Measurements from ENCODE around the gene MAPK9.

Gene MAPK9

DNA sequence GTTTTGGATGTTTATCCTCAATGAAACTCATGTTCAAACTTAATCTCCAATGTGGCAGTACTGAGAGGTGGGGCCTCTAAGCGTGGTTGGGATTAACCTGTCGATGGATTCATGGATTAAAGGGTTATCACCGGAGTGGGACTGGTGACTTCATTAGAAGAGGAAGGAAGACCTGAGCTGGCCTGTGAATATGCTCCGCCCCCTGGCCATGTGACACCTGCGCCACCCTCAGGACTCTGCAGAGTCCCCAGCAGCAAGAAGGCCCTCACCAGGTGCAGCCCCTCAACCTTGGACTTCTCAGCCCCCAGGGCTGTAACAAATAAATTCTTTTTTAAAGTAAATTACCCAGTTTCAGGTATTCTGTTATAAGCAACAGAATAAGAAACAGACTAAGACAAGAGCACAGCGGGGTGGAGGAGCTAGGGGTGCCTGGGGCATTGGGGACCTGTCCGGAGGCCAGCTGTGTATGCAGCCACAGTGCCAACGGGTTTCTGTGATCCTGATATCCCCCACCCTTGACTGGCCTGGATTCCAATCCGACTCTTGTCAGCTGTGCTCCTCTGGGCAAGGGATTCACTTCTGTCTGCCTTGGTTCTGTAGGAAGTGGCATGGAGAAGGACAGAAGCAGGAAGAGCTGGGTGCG, 3.2 kb upstream of the MAPK9 start:
- no peak for DNase-seq (ENCODE audit: low read depth)

DNA sequence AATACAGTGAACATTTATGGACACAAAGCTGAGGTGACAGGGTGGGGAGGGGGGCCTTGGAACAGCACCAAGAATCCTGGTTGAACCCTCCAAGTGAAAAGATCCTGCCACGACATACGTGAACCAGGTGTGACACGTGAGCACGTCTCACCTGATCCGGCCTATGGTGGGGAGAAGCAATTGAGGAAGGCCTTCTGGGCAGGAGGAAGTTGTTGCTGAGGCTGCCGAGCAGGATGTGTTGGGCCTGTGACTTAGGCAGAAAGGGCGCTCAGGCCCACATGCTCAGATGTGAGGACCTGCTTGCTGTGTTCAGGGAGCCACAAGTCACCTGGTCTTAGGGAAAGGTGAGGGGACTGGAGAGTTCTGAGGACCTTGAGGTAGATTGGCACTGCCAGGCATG, 2.5 kb upstream of the MAPK9 start:
- no peak for DNase-seq (ENCODE audit: low read depth)

DNA sequence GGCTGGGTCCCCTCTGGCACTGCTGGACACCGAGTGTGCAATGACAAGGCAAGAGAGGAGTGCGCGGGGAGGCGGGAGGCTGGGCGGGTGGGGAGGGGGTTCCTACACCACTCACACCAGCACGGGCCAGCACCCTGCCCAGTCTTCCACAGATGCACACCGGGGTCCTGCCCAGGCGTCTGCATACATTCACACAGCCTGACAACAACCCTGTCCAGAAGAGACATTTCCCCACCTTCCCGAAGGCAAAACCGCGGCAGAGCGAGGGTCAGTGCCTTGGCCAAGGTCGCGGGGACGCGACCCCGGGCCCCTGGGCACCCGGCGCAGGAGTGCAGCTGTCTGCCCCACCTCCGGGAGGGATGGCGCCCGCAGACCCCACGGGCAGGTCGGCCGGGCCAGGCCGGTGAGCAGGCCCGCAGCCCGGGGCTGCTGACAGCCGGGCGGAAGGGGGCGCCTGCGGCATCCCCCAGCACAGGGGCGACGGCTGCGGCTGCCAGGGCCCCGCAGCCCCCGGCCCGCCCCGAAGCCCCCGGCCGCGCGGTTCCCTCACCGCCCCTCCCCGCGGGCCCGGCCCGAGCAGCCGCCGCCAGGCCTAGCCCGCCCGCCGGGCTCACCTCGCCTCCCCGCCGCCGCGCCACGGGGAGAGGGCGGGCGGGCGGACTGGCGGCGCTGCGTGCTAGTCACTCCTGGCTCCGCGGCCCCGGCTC, 496 bp downstream of the MAPK9 start:
- no peak for DNase-seq (ENCODE audit: low read depth)

DNA sequence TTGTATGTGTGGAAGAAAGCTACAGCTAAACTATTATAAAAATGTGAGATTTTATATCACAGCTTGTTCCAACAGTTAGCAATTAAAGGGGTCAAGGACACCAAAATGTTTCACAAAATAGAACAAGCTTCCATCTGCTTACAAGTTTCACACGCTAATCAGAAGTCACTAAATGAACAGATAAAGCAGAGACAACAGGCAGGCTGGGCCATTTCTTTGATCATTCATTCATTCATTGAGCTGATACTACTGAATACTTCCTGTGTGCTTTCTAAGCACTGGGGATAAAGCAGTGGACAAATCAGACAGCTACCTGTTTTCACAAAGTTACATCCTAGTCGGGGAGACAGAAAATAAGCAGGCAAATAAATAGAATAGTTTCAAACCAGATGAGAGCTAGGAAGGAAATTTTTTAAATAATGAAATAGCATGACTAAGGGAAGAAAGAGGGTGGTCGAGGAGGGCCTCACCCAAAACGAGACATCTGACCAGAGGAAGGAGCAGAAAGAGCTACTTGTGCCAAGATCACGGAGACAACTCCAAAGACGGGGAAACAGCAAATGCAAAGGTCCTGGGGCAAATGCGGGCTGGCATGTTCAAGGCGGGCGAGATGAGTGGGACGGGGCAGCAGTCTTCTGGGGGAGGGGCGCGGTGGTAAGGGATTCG, 1.2 kb downstream of the MAPK9 start:
- DNase-seq (ENCODE audit: low read depth) = no peak

DNA sequence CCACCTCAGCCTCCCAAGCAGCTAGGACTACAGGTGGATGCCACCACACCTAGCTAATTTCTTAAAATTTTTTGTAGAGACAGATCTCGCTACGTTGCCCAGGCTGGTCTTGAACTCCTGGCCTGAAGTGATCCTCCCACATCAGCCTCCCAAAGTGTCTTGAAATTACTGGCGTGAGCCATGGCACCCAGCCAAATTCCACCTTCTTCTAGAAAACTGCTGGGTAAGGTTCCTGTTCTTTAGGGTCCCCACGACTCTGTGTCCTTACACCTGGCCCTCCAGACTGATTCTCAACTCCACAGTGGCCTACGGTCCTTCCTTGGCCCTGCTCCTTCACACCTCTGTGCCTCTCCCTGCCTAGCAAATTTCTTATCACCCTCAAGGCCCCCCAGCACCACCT, 1.9 kb downstream of the MAPK9 start:
- DNase-seq (ENCODE audit: low read depth) = no peak

DNA sequence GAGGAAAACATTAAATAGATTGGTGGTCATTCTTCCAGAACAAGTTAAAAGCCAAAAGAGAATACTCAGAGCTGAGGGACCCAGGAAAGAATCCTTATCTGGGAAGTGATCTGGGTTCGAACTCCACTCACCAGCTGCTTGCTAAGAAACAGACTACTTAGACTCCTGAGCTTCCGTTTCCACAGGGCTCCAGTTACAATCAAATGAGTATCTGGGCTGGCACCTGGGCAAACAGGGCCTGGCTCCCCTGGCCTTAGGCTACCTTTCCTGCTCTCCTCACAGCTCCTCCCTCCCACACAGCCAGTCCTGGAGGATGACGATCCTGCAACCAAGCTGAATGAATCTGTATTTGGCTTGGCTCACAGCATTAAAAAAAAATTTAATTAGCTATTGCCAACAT, 2.5 kb downstream of the MAPK9 start:
- no peak for DNase-seq (ENCODE audit: low read depth)

DNA sequence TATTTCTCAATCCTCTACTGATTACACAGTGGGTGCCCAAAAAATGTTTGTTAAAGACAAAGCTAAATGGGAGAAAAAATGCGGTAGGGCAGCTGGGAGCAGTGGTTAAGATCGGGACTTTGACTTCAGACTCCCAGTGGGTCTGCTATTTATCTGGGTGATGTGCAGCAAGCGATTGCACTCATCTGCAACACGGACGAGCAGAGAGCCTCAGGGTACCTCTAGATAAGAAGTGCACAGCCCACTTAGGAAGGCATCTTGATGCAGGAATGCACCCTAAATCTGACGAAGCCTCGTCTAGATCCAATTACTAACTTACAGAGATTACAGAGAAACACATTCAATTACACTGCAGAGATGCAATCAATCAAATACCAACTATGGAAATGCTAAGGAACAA, 4.0 kb downstream of the MAPK9 start:
- DNase-seq (ENCODE audit: low read depth) = no peak

DNA sequence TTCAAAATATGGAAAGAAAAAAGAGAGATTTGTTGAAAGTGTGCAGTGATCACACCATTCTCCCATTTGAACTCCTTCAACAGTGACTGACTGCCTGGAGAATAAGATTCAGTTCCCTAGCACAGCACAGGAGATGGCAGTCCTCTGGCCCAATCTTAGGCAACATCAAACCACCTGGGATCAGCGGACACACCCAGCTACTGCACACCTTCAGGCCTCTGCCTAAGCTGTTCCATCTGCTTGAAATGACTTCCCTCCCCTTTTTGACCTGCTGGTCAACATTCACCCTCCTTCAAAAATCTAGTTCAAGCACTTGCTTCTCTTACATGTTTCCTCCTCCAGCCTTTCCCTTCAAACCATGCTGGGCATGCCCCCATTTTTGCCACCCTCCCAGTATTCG, 4.5 kb downstream of the MAPK9 start:
- no peak for DNase-seq (ENCODE audit: low read depth)

DNA sequence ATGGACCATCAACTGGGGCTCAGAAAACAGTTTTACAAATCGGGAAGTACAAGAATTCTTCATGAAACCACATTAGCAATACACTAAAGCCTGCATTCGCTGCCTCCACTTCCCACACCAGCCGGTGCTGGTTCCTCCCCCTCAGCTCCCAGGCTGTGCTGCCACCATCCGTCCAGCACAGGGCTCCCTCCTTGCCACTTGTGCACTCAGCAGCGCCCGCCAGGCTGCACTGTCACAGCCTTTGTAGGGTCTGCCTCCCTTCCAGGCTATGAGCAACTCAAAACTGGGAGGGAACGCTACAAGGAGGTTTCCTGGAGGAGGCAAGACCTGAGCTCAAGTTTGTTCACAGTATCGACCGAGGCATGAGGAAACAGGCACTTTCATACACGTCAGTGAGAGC, 7.7 kb downstream of the MAPK9 start:
- DNase-seq (ENCODE audit: low read depth) = no peak

DNA sequence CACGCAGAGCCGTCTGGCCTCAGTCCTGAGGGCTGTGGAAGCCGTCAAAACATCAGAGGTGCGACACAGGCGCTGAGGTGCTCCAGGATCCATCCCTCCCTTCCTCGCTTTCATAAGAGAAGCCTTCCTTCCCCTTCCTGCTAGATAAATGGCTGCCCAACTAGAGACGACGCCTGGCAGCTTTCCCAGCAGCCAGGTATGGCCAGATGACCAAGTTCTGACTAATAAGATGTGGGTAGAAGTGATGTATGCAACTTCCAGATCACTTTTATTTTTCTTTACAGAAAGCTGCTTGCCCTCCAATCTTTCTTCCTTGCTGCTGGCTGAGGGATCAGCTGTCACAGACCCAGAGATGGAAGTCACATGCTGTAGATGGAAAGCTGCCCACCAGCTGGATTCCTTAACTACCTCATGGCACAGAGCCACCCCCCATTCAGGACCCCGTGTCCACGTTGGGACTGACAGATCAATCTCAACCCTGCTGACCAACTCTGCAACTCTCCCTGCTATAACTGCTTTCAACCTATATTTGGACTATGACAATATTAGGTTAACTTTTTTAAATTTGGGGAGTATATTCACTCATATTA, 8.8 kb downstream of the MAPK9 start:
- DNase-seq (ENCODE audit: low read depth) = no peak

DNA sequence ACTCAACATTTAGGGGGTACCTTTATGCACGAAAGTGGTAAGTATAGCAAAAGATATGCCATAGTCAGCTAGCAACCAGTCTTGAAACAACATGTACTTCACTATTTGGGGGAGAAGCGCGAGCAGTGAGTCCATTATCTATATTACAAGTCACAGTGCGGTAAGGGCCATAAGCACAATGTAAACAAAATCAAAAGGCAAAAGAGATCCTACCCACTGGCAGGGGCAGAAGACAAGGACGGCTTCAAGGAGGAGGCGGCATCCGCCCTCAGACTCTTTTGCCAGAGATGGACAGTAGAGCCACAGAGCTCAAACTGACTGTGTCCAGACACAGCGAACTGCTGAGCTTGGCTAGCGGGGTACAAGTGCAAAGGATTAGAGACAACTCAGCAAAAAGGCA, 9.6 kb downstream of the MAPK9 start:
- DNase-seq (ENCODE audit: low read depth) = no peak

DNA sequence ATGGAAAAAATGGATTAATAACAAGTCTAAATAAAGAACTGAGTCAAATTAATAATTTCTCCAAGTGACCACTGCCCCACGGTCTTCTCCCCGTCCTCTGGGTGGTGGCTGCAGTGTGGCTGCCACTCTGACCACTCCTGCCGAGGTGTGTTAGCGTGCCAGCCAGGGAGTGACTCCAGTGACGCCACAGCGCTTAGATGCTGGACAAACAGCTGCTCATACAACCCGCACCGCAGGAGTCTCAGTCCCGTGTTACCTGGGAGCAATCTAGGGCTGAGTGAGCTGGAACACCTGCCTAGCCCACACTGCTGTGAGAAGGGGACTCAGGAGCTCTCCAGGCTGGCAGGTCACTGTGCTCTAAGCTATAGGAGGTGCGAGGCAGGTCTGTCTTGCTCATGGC, 10.2 kb downstream of the MAPK9 start:
- no peak for DNase-seq (ENCODE audit: low read depth)

DNA sequence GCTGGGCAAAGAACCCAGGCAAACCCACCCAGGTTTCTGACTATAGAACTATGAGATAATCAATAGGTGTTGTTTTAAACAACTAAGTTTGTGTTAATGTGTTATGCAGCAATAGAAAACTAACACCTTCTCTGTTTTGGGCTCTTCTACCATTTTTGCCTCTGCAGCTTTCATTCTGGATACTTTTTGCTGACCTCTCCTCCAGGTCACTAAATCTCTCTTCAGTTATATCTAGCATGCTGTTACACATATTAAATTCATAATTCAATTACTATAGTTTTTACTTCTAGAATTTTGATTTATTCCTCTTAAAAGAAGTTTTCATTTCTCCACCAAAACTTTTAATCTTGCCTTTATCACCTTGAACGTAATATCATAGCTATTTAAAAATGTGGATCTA, 17.2 kb downstream of the MAPK9 start:
- no peak for DNase-seq (ENCODE audit: low read depth)

DNA sequence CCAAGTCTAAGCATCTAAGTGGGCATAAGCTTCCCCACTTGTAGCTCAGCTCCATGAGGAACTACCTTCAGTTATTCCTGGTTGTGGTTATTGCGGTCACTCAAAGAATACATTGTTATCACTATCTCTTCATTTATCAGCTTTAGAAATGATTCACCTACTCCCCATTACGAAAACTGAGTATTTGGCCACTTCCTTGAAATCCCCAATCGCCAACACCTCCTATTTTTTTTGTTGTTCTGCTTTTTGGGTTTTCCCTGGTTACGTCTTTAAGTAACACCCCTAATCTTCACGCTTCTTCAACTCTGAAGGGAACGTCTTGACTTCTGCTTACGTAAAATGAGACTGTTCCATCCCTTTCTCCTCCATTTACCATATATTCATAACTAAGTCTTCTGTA, 20.7 kb downstream of the MAPK9 start:
- no peak for DNase-seq (ENCODE audit: low read depth)

DNA sequence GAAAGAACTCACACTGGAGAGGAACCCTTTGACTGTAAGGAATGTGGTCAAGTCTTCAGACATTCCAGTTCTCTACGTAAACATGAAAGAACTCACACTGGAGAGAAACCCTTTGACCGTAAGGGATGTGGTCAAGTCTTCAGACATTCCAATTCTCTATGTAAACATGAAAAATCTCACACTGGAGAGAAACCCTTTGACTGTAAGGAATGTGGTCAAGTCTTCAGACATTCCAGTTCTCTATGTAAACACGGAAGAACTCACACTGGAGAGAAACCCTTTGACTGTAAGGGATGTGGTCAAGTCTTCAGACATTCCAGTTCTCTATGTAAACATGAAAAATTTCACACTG, 32.6 kb downstream of the MAPK9 start:
- DNase-seq (ENCODE audit: low read depth) = no peak

DNA sequence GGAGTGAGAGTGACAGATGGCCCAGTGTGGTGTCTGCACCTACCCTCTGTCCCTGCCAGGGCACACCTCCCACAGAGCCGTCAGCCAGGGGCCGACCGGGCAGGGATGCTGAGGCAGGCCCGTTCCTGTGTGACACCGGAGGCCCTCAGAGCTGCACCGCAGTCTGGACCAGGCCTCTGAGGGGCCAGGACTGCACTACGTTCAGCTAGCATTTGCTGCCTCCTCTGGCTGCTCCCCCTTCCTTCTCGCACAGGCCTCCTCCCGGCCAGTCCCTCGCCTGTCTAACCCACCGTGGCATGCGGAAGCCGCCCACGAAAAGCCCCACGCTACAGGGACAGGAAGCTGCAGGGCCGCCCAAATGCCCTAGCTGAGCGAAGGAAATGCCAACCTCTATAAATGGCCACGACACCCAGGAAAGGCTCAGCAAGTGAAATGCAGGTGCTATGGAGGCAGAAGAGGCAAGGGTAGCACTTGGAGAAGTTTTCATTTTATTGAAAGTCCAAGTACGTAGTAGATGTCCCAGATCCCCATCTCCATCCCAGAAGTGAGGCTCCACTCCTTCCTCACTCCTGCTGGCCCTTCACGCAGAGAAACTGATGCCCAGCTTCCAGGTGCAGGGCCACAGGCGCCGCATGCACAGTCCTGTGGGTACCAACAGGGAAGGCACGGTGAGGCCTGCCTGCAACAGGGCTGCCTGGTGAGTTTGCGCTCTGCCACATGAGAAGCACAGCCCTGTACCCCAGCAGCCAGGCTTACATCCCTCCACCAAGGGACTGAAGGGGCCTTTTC, 38.7 kb downstream of the MAPK9 start:
- DNase-seq (ENCODE audit: low read depth) = no peak

DNA sequence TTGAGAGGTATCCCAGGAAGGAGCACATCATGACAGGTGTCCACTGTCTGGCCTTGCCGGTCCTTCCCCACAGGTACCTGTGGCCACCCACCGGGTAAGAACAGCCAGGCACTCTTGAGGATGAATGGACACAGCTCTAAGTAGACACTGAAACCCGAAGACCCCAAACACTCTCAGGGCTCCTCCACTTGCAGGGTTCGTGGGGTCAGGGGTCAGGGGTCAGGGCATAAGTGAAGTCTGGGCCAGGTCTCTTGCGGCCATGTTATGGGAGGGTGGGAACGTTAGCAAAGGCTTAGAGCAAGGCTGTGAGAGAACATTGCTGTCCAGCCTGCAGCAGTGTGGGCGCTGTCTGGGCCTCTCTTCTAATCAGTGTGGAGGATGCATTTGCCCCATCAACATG, 40.0 kb downstream of the MAPK9 start:
- DNase-seq (ENCODE audit: low read depth) = no peak

DNA sequence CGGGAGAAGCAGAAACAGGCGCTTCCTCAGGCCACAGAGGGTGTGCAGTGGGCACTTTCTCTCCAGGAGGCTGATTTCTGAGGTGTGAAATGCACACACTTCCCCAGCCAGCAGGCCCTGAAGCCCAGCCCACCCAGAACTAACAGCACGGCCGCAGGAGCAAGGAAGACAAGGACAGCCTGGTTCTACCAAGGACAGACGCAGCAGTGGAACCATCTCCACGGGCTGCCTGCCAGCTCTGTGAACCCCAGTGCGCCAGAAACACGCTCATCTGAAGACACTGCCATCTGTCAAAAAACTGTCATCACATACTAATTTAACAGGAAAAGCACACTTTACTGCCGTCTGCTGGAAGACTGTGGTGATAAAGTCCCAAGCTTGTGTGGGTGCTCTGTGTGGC, 40.7 kb downstream of the MAPK9 start:
- DNase-seq (ENCODE audit: low read depth) = no peak

DNA sequence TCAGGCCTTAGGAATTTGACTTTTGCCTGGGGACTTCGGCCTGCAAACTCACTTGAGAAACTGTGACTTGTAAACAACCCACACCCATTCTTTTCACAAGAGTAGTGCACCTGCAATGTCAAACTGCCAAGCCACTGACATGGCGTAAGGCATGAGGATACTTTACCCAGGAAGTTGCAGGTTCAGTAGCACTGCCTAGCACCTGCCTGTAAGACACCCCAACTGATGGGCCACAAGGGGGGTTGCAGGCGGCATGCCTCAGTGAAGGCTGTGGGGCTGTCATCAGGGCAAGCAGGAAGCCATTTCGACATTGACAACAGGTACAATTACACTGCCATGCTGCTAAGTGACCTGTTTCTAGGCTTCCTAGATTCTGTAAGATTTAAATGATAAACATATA, 41.6 kb downstream of the MAPK9 start:
- no peak for DNase-seq (ENCODE audit: low read depth)

DNA sequence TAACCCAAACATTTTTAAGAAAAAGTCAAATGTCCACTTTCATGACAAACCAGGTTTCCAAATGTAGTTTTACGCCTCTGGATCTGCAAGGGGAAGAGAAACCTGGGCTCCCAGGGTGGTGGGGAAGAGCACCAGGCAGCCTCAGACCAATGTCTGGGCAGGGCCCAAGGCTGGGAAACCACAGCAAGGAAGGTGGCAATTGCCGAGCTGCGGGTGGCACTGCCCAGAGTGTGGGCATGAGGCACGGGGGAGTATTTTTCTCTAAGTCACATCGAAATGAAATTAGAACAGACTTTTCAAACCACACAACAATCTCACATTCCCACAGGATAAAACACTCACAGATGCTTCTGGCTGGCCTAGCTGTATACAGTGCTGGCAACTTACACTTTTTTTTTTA, 50.3 kb downstream of the MAPK9 start:
- no peak for DNase-seq (ENCODE audit: low read depth)

DNA sequence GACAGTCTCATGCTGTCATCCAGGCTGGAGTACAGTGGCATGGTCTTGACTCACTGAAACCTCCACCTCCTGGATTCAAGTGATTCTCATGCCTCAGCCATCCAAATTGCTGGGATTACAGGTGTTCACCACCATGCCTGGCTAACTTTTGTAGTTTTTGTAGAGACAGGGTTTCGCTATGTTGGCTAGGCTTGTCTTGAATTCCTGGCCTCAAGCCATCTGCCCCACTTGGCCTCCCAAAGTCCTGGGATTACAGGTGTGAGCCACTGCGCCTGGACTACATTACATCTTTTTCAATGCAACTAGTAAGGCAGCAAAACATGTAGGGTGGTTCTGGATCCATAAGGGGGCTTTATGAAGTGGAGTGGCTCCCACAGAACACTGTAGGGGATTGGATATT, 53.3 kb downstream of the MAPK9 start:
- no peak for DNase-seq (ENCODE audit: low read depth)

DNA sequence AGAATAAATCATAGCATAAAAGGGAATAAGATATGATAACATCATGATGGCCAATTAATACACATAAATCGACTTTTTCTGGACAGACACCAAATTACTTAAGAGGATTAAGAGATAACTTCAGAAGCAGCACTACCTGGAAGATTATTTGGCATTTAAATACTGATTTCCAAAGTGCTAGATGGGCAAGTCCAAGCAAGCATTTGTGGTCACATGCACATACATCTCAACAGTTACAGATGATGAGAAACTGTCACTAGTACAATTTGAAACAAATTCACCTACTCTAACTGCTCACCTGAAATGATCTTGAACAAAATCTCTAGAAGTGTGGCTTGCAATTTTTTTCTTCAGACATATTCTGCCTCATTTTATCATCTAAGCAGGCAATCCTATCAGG, 56.0 kb downstream of the MAPK9 start:
- DNase-seq (ENCODE audit: low read depth) = no peak

DNA sequence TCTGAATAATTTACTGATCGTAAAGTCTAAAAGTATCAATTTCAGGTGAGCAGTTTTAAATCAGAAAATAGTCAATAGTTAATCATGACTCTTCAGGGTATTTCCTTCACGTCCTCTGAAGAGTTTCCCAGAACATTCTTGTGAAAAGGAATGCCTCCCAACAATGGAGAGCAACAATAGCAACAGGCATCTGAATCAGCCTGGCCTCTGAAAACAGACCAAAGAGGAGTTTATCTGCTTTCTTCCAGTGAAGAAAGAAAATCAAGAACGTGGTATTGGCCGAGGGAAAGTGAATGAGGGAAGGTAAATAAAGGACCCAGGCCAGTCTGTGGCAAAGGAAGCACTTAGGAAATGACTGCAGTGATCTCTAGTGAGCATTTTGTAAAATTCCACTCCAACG, 56.8 kb downstream of the MAPK9 start:
- DNase-seq (ENCODE audit: low read depth) = no peak
